Measurements from ENCODE around the gene AGXT2. TPM values are rescaled to one million over a fixed set of nuclear protein-coding genes. Genes with fewer than 3 reads are reported as not detected.
"Not testable (repeated sequence)": the region's sequence is repeated elsewhere in the genome, so short reads cannot be mapped to it uniquely, and the experiment has no call there.

The AGXT2 gene
- total RNA-seq, 1 donor from 2014 or later = not detected

DNA sequence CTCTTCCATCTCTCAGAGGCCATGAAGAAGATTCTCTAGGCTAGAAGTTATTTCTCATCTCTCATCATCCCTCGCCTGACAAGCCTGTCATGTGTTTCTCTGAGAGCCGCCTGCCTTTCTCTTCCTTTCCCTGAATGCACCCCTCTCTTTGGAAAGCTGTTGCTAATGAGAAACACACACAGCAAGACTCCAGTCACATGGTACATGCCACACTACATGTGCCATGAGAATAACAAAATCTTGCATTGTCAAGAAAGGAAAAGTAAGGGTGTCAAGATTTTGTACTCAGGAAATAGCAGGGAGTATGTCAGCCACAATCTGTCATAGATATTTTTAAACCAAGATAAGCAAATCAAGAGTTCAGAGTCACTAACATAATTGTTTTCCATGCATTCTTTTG, 8.9 kb downstream of the AGXT2 start:
- H3K9me3 Mint-ChIP-seq (ENCODE audit: unreplicated experiment) = no peaks in the 10 kb centered on the region
- TF ChIP-seq, protein P1, sequence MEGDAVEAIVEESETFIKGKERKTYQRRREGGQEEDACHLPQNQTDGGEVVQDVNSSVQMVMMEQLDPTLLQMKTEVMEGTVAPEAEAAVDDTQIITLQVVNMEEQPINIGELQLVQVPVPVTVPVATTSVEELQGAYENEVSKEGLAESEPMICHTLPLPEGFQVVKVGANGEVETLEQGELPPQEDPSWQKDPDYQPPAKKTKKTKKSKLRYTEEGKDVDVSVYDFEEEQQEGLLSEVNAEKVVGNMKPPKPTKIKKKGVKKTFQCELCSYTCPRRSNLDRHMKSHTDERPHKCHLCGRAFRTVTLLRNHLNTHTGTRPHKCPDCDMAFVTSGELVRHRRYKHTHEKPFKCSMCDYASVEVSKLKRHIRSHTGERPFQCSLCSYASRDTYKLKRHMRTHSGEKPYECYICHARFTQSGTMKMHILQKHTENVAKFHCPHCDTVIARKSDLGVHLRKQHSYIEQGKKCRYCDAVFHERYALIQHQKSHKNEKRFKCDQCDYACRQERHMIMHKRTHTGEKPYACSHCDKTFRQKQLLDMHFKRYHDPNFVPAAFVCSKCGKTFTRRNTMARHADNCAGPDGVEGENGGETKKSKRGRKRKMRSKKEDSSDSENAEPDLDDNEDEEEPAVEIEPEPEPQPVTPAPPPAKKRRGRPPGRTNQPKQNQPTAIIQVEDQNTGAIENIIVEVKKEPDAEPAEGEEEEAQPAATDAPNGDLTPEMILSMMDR (IDR thresholded peaks at IDR 0.05; ENCODE audit: unreplicated experiment) = no peak
- no peak for DNase-seq (ENCODE audit: low spot score)
- H3K36me3 Mint-ChIP-seq (ENCODE audit: low read depth, unreplicated experiment) = no peaks in the 10 kb centered on the region
- H3K27me3 Mint-ChIP-seq (ENCODE audit: unreplicated experiment) = peaks cover 3% of the 10 kb centered on the region
- H3K27ac Mint-ChIP-seq (ENCODE audit: unreplicated experiment) = no peak overlapping the region
- no peak overlapping the region for H3K4me3 Mint-ChIP-seq (ENCODE audit: unreplicated experiment)
- H3K4me1 Mint-ChIP-seq (ENCODE audit: unreplicated experiment) = no peaks in the 10 kb centered on the region

- Mint-ChIP-seq H3K4me1 (ENCODE audit: unreplicated experiment) (no peaks in the 10 kb centered on the region), H3K36me3 (ENCODE audit: low read depth, unreplicated experiment) (no peaks in the 10 kb centered on the region), H3K9me3 (ENCODE audit: unreplicated experiment) (no peaks in the 10 kb centered on the region), H3K27ac (ENCODE audit: unreplicated experiment) (no peak overlapping the region), H3K27me3 (ENCODE audit: unreplicated experiment) (peaks cover 1% of the 10 kb centered on the region), H3K4me3 (ENCODE audit: unreplicated experiment) (no peak overlapping the region)
- DNase-seq (ENCODE audit: low spot score) = no peak
- TF ChIP-seq, protein P1 (IDR thresholded peaks at IDR 0.05; ENCODE audit: unreplicated experiment) = no peak
Measured at GRCh38 chr5:35036536-35036935, 11.2 kb downstream of the AGXT2 start.

- H3K9me3 Mint-ChIP-seq (ENCODE audit: unreplicated experiment); H3K27ac Mint-ChIP-seq (ENCODE audit: unreplicated experiment); H3K4me1 Mint-ChIP-seq (ENCODE audit: unreplicated experiment); H3K36me3 Mint-ChIP-seq (ENCODE audit: low read depth, unreplicated experiment); H3K4me3 Mint-ChIP-seq (ENCODE audit: unreplicated experiment); H3K27me3 Mint-ChIP-seq (ENCODE audit: unreplicated experiment); DNase-seq (ENCODE audit: low spot score): not testable (repeated sequence)
Measured at GRCh38 chr5:35035929-35036328, 11.8 kb downstream of the AGXT2 start.

- Mint-ChIP-seq H3K9me3 (ENCODE audit: unreplicated experiment) (no peaks in the 10 kb centered on the region), H3K4me3 (ENCODE audit: unreplicated experiment) (no peak overlapping the region), H3K36me3 (ENCODE audit: low read depth, unreplicated experiment) (no peaks in the 10 kb centered on the region), H3K27me3 (ENCODE audit: unreplicated experiment) (peaks cover 1% of the 10 kb centered on the region), H3K27ac (ENCODE audit: unreplicated experiment) (no peak overlapping the region), H3K4me1 (ENCODE audit: unreplicated experiment) (no peaks in the 10 kb centered on the region)
- TF ChIP-seq, protein P1 (IDR thresholded peaks at IDR 0.05; ENCODE audit: unreplicated experiment) = no peak
- DNase-seq (ENCODE audit: low spot score) = no peak
Measured at GRCh38 chr5:35035271-35035670, 12.5 kb downstream of the AGXT2 start.

DNA sequence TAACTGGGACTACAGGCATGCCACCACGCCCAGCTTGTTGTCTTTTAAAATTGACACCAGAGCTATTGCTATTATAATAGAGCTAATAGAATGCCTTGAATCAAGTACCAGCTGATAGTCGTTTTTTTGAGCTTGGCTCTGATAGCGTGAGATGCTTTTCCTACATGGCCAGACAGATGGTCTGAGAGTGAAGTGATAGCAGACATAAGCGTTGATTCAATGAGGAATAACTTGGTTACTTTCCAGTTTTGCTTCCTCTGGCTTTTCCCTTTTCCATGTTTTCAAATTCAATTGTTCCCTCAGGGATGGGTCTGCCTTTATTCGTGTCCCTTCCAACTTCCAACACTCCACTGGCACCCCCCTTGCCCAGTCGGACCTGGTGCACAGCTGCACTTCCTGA, 15.4 kb downstream of the AGXT2 start:
- Mint-ChIP-seq H3K9me3 (ENCODE audit: unreplicated experiment) (no peaks in the 10 kb centered on the region), H3K4me3 (ENCODE audit: unreplicated experiment) (no peak overlapping the region), H3K27me3 (ENCODE audit: unreplicated experiment) (no peaks in the 10 kb centered on the region), H3K4me1 (ENCODE audit: unreplicated experiment) (peaks cover 5% of the 10 kb centered on the region), H3K27ac (ENCODE audit: unreplicated experiment) (no peak overlapping the region), H3K36me3 (ENCODE audit: low read depth, unreplicated experiment) (no peaks in the 10 kb centered on the region)
- no peak for DNase-seq (ENCODE audit: low spot score)
- TF ChIP-seq, protein P1 (IDR thresholded peaks at IDR 0.05; ENCODE audit: unreplicated experiment) = no peak

DNA sequence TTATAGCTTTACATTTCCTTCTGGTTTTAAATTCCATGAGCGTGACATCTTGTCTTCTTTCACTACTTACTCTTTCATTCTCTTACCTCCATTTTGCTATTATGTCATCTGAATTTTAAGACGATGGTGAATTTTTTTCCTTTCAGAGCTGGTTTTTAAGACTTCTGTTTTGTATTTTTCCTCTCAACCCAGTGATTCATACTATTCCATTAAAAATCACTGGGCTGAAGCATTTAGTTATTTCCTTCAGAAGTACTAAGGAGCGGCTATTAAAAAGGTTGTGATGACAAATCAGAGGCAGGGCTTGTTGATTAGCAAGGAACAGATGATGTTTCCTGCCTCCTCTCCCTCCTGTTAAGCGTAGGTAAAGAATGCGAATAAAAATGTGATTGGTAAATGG, 16.5 kb downstream of the AGXT2 start:
- DNase-seq (ENCODE audit: low spot score) = no peak
- H3K4me3 Mint-ChIP-seq (ENCODE audit: unreplicated experiment) = no peak overlapping the region
- H3K9me3 Mint-ChIP-seq (ENCODE audit: unreplicated experiment) = no peaks in the 10 kb centered on the region
- no peaks in the 10 kb centered on the region for H3K27me3 Mint-ChIP-seq (ENCODE audit: unreplicated experiment)
- TF ChIP-seq, protein P1 (IDR thresholded peaks at IDR 0.05; ENCODE audit: unreplicated experiment) = no peak
- no peaks in the 10 kb centered on the region for H3K36me3 Mint-ChIP-seq (ENCODE audit: low read depth, unreplicated experiment)
- no peak overlapping the region for H3K27ac Mint-ChIP-seq (ENCODE audit: unreplicated experiment)
- H3K4me1 Mint-ChIP-seq (ENCODE audit: unreplicated experiment) = peaks cover 5% of the 10 kb centered on the region

Data from endothelial cell (in vitro differentiated cells).